CD4-positive, alpha-beta memory T cell (primary cell): ENCODE measurements around the gene SH3BP2. TPM values are rescaled to one million over a fixed set of nuclear protein-coding genes. Genes with fewer than 3 reads are reported as not detected.

Experiments
- CTCF ChIA-PET: fragments of 350-600 bp; sonication (Branson Sonifier 250); formaldehyde crosslinking; loops from one replicate; lab custom pipeline; 2021; ENCODE audit warnings: inconsistent platforms; ENCODE audit not compliant: partially characterized antibody; lab: Charles Lee
- POLR2A ChIA-PET: fragments of 350-600 bp; sonication (Branson Sonifier 250); formaldehyde crosslinking; loops from one replicate; lab custom pipeline; 2021; ENCODE audit not compliant: partially characterized antibody; lab: Charles Lee
- DNase-seq, 5 donors: peaks; one replicate each; pipeline versions ENCODE4 v3.0.0 to v3.0.0-alpha.2; 2020 to 2022; ENCODE audit warnings: mixed read lengths in 1 of 5
- H3K27ac ChIP-seq: one replicate; pipeline ENCODE4 v1.7.0; 2013; ENCODE audit warnings: low read depth, low read length
- H3K27me3 ChIP-seq: 2 replicates; pipeline ENCODE4 v1.7.0; 2013; ENCODE audit warnings: mild to moderate bottlenecking, low read length, moderate library complexity; ENCODE audit not compliant: insufficient read depth
- H3K36me3 ChIP-seq: 2 replicates; pipeline ENCODE4 v1.7.0; 2013; ENCODE audit warnings: mild to moderate bottlenecking, low read length, moderate library complexity; ENCODE audit not compliant: insufficient read depth
- H3K4me1 ChIP-seq: 2 replicates; pipeline ENCODE4 v1.7.0; 2013; ENCODE audit warnings: mild to moderate bottlenecking, low read length, moderate library complexity; ENCODE audit not compliant: insufficient read depth
- H3K4me3 ChIP-seq, 2 donors: one replicate each; pipeline ENCODE4 v1.7.0; 2013; ENCODE audit warnings: low read length in 2 of 2, mild to moderate bottlenecking in 1 of 2
- H3K9me3 ChIP-seq, 2 donors: one replicate each; pipeline ENCODE4 v1.7.0; 2013; ENCODE audit warnings: low read length in 2 of 2, control low read depth in 1 of 2; ENCODE audit not compliant: control insufficient read depth in 1 of 2
- H3K27ac Mint-ChIP-seq, 7 donors: one replicate each; pipeline ENCODE4 v1.8.0; 2020 to 2021; ENCODE audit warnings: mixed read lengths in 7 of 7, mild to moderate bottlenecking in 6 of 7, inconsistent platforms in 3 of 7, moderate library complexity in 3 of 7
- H3K27me3 Mint-ChIP-seq, 2 donors: one replicate each; pipeline ENCODE4 v1.8.0; 2020 to 2021; ENCODE audit warnings: mixed read lengths in 2 of 2
- H3K36me3 Mint-ChIP-seq, 2 donors: one replicate each; pipeline ENCODE4 v1.8.0; 2020 to 2021; ENCODE audit warnings: mixed read lengths in 2 of 2, inconsistent platforms in 1 of 2, mild to moderate bottlenecking in 1 of 2
- H3K4me1 Mint-ChIP-seq, 4 donors: one replicate each; pipeline ENCODE4 v1.8.0; 2020 to 2021; ENCODE audit warnings: mixed read lengths in 4 of 4, mild to moderate bottlenecking in 1 of 4
- H3K4me3 Mint-ChIP-seq, 8 donors: one replicate each; pipeline ENCODE4 v1.8.0; 2020 to 2021; ENCODE audit warnings: mixed read lengths in 8 of 8, mild to moderate bottlenecking in 7 of 8, moderate library complexity in 6 of 8, inconsistent platforms in 3 of 8
- H3K9me3 Mint-ChIP-seq, 8 donors: one replicate each; pipeline ENCODE4 v1.8.0; 2020 to 2021; ENCODE audit warnings: mixed read lengths in 8 of 8, mild to moderate bottlenecking in 5 of 8, inconsistent platforms in 3 of 8, moderate library complexity in 1 of 8
- intact Hi-C: fragments of 100-400 bp; cut with micrococcal nuclease; formaldehyde crosslinking; loops from one replicate; pipeline ENCODE4 v1.15.1; 2023
- polyA plus RNA-seq, 2 donors: library from polyadenylated mRNA; unstranded; fragments of 300-500 nt; fragmentation: Illumina TruSeq; gene quantifications; one replicate each; pipeline ENCODE4 v1.2.3, GENCODE V29; 2021
- total RNA-seq, 2 experiments: library from RNA; stranded (reverse); gene quantifications; one replicate each; pipeline ENCODE4 v1.2.3, GENCODE V29; 2021

SH3BP2 gene
- total and polyA plus RNA-seq, 4 experiments from 2014 or later: 3.8 to 44.3 (median 27.1) TPM

DNA sequence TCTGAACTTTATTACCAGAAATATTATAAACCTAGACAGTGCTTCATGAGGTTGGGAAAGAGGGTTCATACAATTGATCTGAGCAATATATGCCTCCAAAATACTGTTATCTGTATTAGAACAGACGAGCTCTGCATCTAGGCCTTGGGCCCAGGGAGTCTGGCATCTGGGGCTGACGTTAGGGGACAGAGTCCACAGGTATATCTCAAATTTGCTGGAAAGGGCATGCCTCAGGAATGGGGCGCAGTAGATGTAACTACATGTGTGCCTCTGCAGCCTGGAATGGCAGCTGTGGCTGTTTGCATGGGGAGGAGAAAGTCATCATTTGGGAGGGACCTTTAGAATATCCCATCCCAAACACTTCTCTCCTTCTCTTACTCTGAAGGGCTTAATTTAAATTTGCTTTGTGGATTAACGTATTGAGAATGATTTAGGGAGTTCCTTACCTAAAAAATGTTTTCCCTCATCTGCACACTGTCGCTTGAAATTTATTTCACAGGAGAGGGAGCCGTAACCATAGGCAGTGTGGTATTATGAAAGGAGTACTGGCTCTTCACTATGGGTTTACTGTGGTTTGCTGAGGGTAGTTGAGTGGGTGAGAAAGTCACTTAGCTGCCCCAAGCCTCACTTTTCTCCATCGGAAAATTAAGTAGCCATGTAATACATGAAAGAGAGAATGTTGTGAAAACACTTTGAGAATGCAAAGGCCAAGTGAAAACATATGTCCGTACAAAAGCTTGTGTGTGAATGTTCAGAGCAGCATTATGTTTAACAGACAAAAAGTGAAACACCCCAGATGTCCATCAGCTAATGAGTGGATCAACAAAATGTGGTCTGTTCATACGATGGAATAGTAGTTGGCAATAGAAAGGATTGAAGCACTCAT, 56.6 kb downstream of the SH3BP2 start:
- peaks cover 9% of the 10 kb centered on the region for H3K36me3 ChIP-seq
- H3K4me3 ChIP-seq: no peak overlapping the region
- DNase-seq: no peak
- H3K9me3 ChIP-seq: no peaks in the 10 kb centered on the region
- Mint-ChIP-seq H3K9me3 (peaks cover 0 to under 1% (median 0%) of the 10 kb centered on the region in 8 donors), H3K4me1 (peaks cover 51 to 92% (median 71%) of the 10 kb centered on the region in 4 donors), H3K36me3 (peaks cover 0 to 14% of the 10 kb centered on the region in 2 donors), H3K27me3 (no peaks in the 10 kb centered on the region), H3K4me3 (peak overlapping the region in 4 of 8 donors; percentile 32 to 65 (median 37)), H3K27ac (peak overlapping the region; percentile 26 to 81 (median 69))
- POLR2A ChIA-PET: interaction anchor here (1.7 kb wide), 1 partner anchor 18 kb away, joined by 4 read pairs; no protein-coding TSS in a partner anchor
- intact Hi-C loops: no loop called here
- H3K27me3 ChIP-seq: no peaks in the 10 kb centered on the region
- no peak overlapping the region for H3K27ac ChIP-seq
- CTCF ChIA-PET: interaction anchor here (1.0 to 2.4 kb wide), 2 partner anchors 10 to 86 kb away, joined by 3 to 10 read pairs; no protein-coding TSS in a partner anchor
- H3K4me1 ChIP-seq: peaks cover 92% of the 10 kb centered on the region

DNA sequence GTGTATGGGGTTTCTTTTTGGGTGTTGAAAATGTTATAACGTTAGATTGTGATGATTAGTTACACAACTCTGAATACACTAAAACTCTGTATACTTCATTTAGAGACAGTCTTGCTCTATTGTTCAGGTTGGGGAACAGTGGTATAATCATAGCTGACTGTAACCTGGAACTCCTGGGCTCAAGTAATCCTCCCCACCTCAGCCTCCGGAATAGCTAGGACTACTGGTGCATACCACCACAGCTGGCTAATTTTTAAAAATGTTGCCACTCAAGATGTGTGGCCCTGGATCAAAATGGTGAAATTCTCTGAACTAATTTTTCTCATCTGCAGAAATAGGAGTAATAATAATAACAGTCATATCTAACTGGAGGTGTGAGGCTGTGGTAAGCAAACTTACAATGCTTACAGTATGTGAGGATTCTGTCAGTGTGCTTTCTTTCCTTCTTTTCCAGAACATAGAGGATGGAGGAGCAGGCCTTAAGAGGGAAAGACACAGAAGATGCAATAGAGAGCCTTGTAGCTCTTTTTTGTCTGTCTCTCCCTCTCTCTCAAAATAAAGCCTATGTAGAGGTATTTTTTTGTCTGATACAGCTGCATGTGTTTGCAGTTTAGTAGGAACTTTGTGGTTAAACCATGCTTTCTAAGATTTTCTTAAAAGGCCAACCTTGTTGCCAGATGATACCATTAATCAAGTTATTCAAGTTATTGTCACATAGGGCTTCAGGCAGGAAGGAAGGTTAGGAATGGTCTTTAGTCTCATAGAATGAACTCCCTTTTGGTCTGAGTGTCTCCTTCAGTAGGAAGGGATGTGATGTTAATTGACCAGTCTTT, 58.3 kb downstream of the SH3BP2 start:
- Histone ChIP-seq H3K4me1 (peaks cover 83% of the 10 kb centered on the region), H3K4me3 (no peak overlapping the region), H3K9me3 (no peaks in the 10 kb centered on the region), H3K27ac (no peak overlapping the region), H3K36me3 (peaks cover 12% of the 10 kb centered on the region), H3K27me3 (no peaks in the 10 kb centered on the region)
- ChIA-PET POLR2A (interaction anchor here (1.1 kb wide), 1 partner anchor 17 kb away, joined by 3 read pairs; no protein-coding TSS in a partner anchor), CTCF (interaction anchor here (2.4 kb wide), 1 partner anchor 88 kb away, joined by 10 read pairs; no protein-coding TSS in a partner anchor)
- no peak for DNase-seq
- H3K4me3 Mint-ChIP-seq: peak overlapping the region in 5 of 8 donors; percentile 29 to 51 (median 49)
- peaks cover 44 to 90% (median 68%) of the 10 kb centered on the region in 4 donors for H3K4me1 Mint-ChIP-seq
- H3K36me3 Mint-ChIP-seq: peaks cover 0 to 16% of the 10 kb centered on the region in 2 donors
- peak overlapping the region; percentile 68 to 93 (median 81) for H3K27ac Mint-ChIP-seq
- no peaks in the 10 kb centered on the region for H3K27me3 Mint-ChIP-seq
- no peaks in the 10 kb centered on the region for H3K9me3 Mint-ChIP-seq
- intact Hi-C loops: no loop called here

DNA sequence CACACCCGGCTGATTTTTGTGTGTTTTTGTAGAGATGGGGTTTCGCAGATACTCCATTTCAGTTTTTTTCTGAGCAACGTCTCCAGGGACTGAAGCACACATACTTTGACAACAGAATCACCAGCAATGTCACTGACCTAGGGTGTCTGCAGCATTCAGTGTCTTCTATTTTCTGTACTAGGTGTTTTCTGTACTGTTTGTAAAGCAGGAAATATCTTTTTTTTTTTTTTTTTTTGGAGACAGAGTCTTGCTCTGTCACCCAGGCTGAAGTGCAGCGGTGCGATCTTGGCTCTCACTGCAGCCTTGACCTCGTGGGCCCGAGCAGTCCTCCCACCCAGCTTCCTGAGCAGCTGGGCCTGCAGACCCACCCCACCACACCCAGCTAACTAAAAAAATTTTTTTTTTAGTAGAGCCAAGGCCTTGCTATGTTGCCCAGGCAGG, 59.6 kb downstream of the SH3BP2 start:
- no peaks in the 10 kb centered on the region for H3K9me3 ChIP-seq
- H3K4me3 ChIP-seq: no peak overlapping the region
- peak in 2 of 5 donors; percentile 32 to 34 for DNase-seq
- ChIA-PET POLR2A (interaction anchor here (0.7 to 1.4 kb wide), 4 partner anchors 8 to 54 kb away, joined by 3 to 6 read pairs (median 3); no protein-coding TSS in a partner anchor), CTCF (interaction anchor here (0.7 to 1.0 kb wide), 3 partner anchors 89 to 684 kb away, joined by 3 to 7 read pairs (median 4); no protein-coding TSS in a partner anchor)
- H3K4me1 ChIP-seq: peaks cover 76% of the 10 kb centered on the region
- peak overlapping the region; percentile 69 to 93 (median 87) for H3K27ac Mint-ChIP-seq
- intact Hi-C loops: no loop called here
- H3K36me3 Mint-ChIP-seq: peaks cover 0 to 15% of the 10 kb centered on the region in 2 donors
- H3K36me3 ChIP-seq: peaks cover 12% of the 10 kb centered on the region
- no peaks in the 10 kb centered on the region for H3K27me3 Mint-ChIP-seq
- H3K4me3 Mint-ChIP-seq: peak overlapping the region; percentile 13 to 73 (median 66)
- H3K4me1 Mint-ChIP-seq: peaks cover 44 to 82% (median 65%) of the 10 kb centered on the region in 4 donors
- H3K27ac ChIP-seq: peak overlapping the region; percentile 37
- H3K27me3 ChIP-seq: no peaks in the 10 kb centered on the region
- H3K9me3 Mint-ChIP-seq: no peaks in the 10 kb centered on the region

DNA sequence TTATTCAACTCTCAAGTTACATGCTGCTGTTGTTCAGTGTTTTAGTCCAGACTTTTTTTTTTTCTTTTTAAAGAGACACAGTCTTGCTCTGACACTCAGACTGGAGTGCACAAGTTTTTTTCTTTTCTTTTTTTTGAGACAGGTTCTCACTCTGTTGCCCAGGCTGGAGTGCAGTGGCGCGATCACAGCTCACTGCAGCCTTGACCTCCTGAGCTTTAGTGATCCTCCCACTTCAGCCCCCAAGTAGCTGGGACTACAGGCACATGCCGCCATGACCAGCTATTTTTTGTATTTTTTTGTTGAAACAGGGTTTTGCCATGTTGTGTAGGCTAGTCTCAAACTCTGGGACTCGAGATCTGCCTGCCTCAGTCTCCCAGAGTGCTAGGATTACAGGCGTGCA, 62.7 kb downstream of the SH3BP2 start:
- intact Hi-C loops: no loop called here
- H3K4me3 Mint-ChIP-seq: no peak overlapping the region
- H3K4me1 Mint-ChIP-seq: peaks cover 50 to 85% (median 70%) of the 10 kb centered on the region in 4 donors
- Histone ChIP-seq H3K4me3 (no peak overlapping the region), H3K9me3 (no peaks in the 10 kb centered on the region), H3K4me1 (peaks cover 79% of the 10 kb centered on the region), H3K27me3 (no peaks in the 10 kb centered on the region), H3K36me3 (peaks cover 12% of the 10 kb centered on the region), H3K27ac (no peak overlapping the region)
- ChIA-PET POLR2A (interaction anchor here (0.7 kb wide), 1 partner anchor 70 kb away, joined by 3 read pairs; no protein-coding TSS in a partner anchor), CTCF (interaction anchor here (0.8 kb wide), 1 partner anchor 35 kb away, joined by 3 read pairs; no protein-coding TSS in a partner anchor)
- no peaks in the 10 kb centered on the region for H3K27me3 Mint-ChIP-seq
- H3K36me3 Mint-ChIP-seq: peaks cover 0 to 16% of the 10 kb centered on the region in 2 donors
- peak overlapping the region in 5 of 7 donors; percentile 15 to 79 (median 29) for H3K27ac Mint-ChIP-seq
- no peaks in the 10 kb centered on the region for H3K9me3 Mint-ChIP-seq
- no peak for DNase-seq

DNA sequence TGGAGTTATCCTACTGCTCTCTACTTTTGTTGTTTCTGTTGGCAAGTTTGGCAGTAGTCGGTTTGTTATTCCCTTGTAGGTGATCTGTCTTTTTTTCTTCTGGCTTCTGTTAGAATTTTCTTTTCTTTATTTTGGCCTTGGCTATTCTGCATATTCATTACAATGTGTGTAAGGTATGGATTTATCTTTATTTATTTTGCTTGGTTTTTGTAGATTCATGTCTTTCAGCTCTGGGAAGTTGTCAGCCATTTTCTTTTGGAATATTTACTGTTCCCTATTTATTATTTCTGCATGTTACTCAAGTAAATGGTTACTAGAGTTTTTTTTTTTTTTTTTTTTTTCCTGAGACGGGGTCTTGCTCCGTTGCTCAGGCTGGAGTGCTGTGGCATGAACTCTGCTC, 63.4 kb downstream of the SH3BP2 start:
- Mint-ChIP-seq H3K4me3 (no peak overlapping the region), H3K4me1 (peaks cover 50 to 85% (median 69%) of the 10 kb centered on the region in 4 donors), H3K27ac (peak overlapping the region in 6 of 7 donors; percentile 74 to 90 (median 85)), H3K27me3 (no peaks in the 10 kb centered on the region), H3K9me3 (peaks cover 0 to 3% (median 0%) of the 10 kb centered on the region in 8 donors), H3K36me3 (peaks cover 0 to 16% of the 10 kb centered on the region in 2 donors)
- peaks cover 12% of the 10 kb centered on the region for H3K36me3 ChIP-seq
- CTCF ChIA-PET: interaction anchor here (1.3 kb wide), 1 partner anchor 92 kb away, joined by 3 read pairs; no protein-coding TSS in a partner anchor
- POLR2A ChIA-PET: interaction anchor here (0.7 kb wide), 1 partner anchor 89 kb away, joined by 3 read pairs; no protein-coding TSS in a partner anchor
- no peaks in the 10 kb centered on the region for H3K9me3 ChIP-seq
- DNase-seq: no peak
- no peaks in the 10 kb centered on the region for H3K27me3 ChIP-seq
- no peak overlapping the region for H3K27ac ChIP-seq
- H3K4me3 ChIP-seq: no peak overlapping the region
- peaks cover 79% of the 10 kb centered on the region for H3K4me1 ChIP-seq
- intact Hi-C loops: no loop called here

DNA sequence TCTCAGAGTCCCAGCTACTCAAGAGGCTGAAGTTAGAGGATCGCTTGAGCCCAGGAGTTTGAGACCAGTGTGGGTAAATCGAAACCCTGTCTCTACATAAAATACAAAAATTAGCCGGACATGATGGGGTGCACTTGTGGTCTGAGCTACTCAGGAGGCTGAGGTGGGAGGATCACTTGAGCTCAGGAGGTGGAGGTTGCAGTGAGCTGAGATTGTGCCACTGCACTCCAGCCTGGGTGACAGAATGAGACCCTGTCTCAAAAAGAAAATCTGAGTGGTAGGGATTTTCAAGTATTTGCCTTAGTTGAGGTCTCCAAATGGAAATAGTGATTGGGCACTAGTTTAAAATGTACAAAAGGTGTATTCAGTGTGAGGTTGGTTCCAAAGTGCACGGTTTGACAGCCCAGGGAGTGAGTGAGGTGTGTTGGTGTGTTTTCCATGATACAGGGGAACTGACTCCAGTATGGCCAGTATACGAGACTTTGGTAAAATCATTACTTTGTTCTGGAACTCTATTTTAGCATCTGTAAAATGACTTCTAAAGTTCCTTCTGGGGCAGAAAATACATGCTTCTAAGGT, 64.6 kb downstream of the SH3BP2 start:
- peaks cover 0 to 16% of the 10 kb centered on the region in 2 donors for H3K36me3 Mint-ChIP-seq
- ChIA-PET CTCF (interaction anchor here (0.5 to 1.3 kb wide), 4 partner anchors 9 to 229 kb away, joined by 3 read pairs; no protein-coding TSS in a partner anchor), POLR2A (no interaction called here)
- Histone ChIP-seq H3K36me3 (peaks cover 12% of the 10 kb centered on the region), H3K4me3 (no peak overlapping the region), H3K27ac (no peak overlapping the region), H3K27me3 (no peaks in the 10 kb centered on the region), H3K4me1 (peaks cover 80% of the 10 kb centered on the region), H3K9me3 (no peaks in the 10 kb centered on the region)
- peak overlapping the region; percentile 16 to 69 (median 56) for H3K27ac Mint-ChIP-seq
- H3K9me3 Mint-ChIP-seq: peaks cover 0 to 3% (median 0%) of the 10 kb centered on the region in 8 donors
- H3K27me3 Mint-ChIP-seq: no peaks in the 10 kb centered on the region
- DNase-seq: no peak
- H3K4me3 Mint-ChIP-seq: no peak overlapping the region
- H3K4me1 Mint-ChIP-seq: peaks cover 53 to 85% (median 71%) of the 10 kb centered on the region in 4 donors
- intact Hi-C loops: no loop called here
